Upper lobe of right lung (tissue), 1 donor: ENCODE results near the gene FAM163B. TPM values are rescaled to one million over a fixed set of nuclear protein-coding genes. Genes with fewer than 3 reads are reported as not detected.

ENCODE experiments used
- ATAC-seq: fragments of 200-7000 bp; cut with Tn5 transposase; one replicate; pipeline ENCODE4 v1.9.1; 2020; ENCODE audit warnings: mild to moderate bottlenecking, moderate library complexity
- DNase-seq: peaks from one replicate; pipeline ENCODE4 v3.0.0-alpha.2; 2020
- H3K27ac ChIP-seq: fragments of 200-600 bp; one replicate; pipeline ENCODE4 v1.8.0; 2022
- H3K27me3 ChIP-seq: fragments of 200-600 bp; one replicate; pipeline ENCODE4 v1.8.0; 2022; ENCODE audit warnings: mild to moderate bottlenecking
- H3K36me3 ChIP-seq: fragments of 200-600 bp; one replicate; pipeline ENCODE4 v1.8.0; 2022
- H3K4me1 ChIP-seq: fragments of 200-600 bp; one replicate; pipeline ENCODE4 v1.8.0; 2022
- H3K4me3 ChIP-seq: fragments of 200-600 bp; one replicate; pipeline ENCODE4 v1.8.0; 2022; ENCODE audit warnings: mild to moderate bottlenecking
- H3K9me3 ChIP-seq: fragments of 200-600 bp; one replicate; pipeline ENCODE4 v1.8.0; 2022
- CTCF ChIP-seq: fragments of 200-600 bp; IDR thresholded peaks from one replicate; pipeline ENCODE4 v1.8.0; 2022; ENCODE audit warnings: antibody characterized with exemption
- intact Hi-C: fragments of 100-400 bp; cut with DNase I; formaldehyde crosslinking; loops from one replicate; pipeline ENCODE4 v1.11.0; 2022
- total RNA-seq: library from RNA; stranded (reverse); fragmentation: NEBNext Ultra II Directional; extraction: Animal tissue kit (Norgen Biotek cat#: 25700); gene quantifications from one replicate; pipeline ENCODE4 v1.2.1, GENCODE V29; 2021
- donor health status: DM: no; HTN: yes; CAD: no; lungs with severe emphysema.

FAM163B gene
- total RNA-seq, 1 donor from 2014 or later = not detected

DNA sequence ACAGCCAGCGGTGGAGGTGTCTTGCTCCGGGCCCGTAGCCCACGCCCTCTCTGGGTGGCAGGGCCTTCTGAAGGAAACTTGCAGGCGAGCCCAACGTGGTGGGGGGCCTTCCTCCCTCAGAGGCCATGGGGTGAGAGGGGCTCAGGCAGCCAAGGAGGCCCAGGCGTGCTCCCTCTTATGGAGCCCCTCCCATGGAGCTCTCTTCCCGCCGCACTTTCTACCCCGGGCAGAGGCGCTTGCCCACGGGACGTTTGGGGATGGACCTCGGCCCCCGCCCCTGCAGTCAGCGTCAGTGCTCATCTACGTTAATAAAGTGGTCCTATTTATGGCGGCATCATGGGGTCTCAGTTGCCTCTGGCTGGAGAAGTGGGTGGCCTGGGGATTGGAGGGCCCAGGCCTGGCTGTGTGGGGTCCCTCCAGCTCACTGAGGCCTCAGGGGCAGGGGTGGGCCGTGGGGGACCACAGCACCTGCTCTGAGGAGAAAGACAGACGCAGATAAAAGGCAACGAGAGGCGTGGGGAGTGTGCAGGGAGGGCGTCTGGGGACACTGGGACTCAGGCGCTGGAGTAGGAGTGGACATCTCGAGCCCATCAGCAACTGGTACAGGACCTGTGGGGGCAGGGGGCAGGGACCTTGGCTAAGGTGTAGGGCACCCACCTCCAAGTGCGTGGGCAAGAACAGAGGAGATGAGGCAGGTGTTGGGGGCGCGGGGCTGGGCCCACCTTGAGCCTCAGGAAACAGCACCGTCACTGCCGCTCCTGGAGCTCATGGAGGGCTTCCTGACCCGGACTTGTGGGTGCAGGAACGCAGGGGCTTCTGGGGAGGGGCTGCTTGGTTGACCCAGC, 33.8 kb downstream of the FAM163B start:
- H3K4me1 ChIP-seq = peaks cover 19% of the 10 kb centered on the region
- DNase-seq = no peak
- intact Hi-C loops = no loop called here
- H3K27ac ChIP-seq = no peak overlapping the region
- H3K9me3 ChIP-seq = no peaks in the 10 kb centered on the region
- peaks cover 8% of the 10 kb centered on the region for H3K27me3 ChIP-seq
- no peak for ATAC-seq
- no peak overlapping the region for H3K4me3 ChIP-seq
- no peak for TF ChIP-seq CTCF
- H3K36me3 ChIP-seq = no peaks in the 10 kb centered on the region

GRCh38 chr9:133574771-133575170, 34.4 kb downstream of the FAM163B start:
- Histone ChIP-seq H3K27ac (no peak overlapping the region), H3K4me3 (no peak overlapping the region), H3K4me1 (peaks cover 19% of the 10 kb centered on the region), H3K9me3 (no peaks in the 10 kb centered on the region), H3K27me3 (peaks cover 8% of the 10 kb centered on the region), H3K36me3 (no peaks in the 10 kb centered on the region)
- intact Hi-C loops = no loop called here
- no peak for DNase-seq
- no peak for TF ChIP-seq CTCF
- no peak for ATAC-seq

- Histone ChIP-seq H3K4me1 (peaks cover 19% of the 10 kb centered on the region), H3K9me3 (no peaks in the 10 kb centered on the region), H3K27ac (no peak overlapping the region), H3K4me3 (no peak overlapping the region), H3K27me3 (peaks cover 4% of the 10 kb centered on the region), H3K36me3 (no peaks in the 10 kb centered on the region)
- ATAC-seq (no peak), DNase-seq (no peak)
- intact Hi-C loops = no loop called here
- no peak for TF ChIP-seq CTCF
Observed at GRCh38 chr9:133573791-133574515, 35.2 kb downstream of the FAM163B start.

DNA sequence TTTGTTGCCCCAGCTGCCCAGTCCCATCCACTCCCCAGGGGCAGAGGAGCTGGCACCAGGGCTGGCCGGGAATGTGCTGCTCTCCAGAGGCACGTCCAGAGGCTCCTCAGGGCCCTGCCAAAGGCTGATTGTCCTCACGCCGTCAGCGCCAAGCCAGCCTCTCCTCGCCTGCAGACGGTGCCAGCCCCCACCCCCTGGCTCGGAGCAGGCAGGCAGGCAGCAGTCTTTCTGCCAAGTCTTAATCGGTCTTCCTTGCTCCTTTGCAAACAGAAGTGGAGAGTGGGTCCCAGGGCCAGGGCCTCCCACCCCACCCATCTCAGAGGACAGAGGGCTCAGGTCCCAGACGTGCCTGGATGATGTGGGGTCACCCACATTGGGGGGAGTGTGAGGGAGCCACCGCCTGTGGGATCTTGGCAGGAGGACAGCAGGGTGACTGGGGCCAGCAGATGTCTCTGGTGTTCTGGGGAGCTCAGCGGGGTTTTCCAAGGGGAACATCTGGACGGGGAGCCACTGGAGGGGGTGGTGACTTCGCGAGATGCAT, 36.3 kb downstream of the FAM163B start:
- TF ChIP-seq CTCF = no peak
- Histone ChIP-seq H3K4me3 (no peak overlapping the region), H3K9me3 (no peaks in the 10 kb centered on the region), H3K36me3 (no peaks in the 10 kb centered on the region), H3K27me3 (no peaks in the 10 kb centered on the region), H3K27ac (no peak overlapping the region), H3K4me1 (peaks cover 19% of the 10 kb centered on the region)
- peak; percentile 82 for DNase-seq
- intact Hi-C loops = no loop called here
- ATAC-seq = peak; percentile 53

GRCh38 chr9:133571896-133572595, 37.1 kb downstream of the FAM163B start:
- no peak for TF ChIP-seq CTCF
- no peak overlapping the region for H3K27ac ChIP-seq
- intact Hi-C loops = no loop called here
- H3K4me1 ChIP-seq = peaks cover 19% of the 10 kb centered on the region
- ATAC-seq (no peak), DNase-seq (no peak)
- no peak overlapping the region for H3K4me3 ChIP-seq
- no peaks in the 10 kb centered on the region for H3K27me3 ChIP-seq
- no peaks in the 10 kb centered on the region for H3K36me3 ChIP-seq
- H3K9me3 ChIP-seq = no peaks in the 10 kb centered on the region
